ENCODE results near the gene HYPK.

The HYPK gene

DNA sequence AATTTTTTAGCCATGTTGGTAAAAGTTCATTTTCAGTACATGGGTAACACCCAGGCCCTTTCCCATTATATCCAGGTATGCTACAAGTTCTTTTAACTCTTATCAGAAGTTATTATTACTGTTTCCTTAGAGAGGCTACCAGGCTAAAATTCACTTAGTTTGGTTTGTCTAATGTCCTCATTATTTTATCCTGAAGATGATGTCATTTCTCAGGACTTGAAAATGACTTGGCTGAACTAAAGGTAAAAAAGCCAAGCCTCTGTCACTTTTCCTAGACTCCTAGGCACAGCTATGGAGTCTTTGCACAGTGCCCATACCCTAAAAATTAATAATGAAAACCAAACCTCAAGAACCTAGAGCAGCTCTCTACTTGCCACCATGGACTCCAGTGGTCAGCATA lies 27.8 kb upstream of the HYPK start:
- DNase-seq (ENCODE audit: low read depth), result no peak
- no peak overlapping the region for H3K4me3 ChIP-seq (ENCODE audit: low read depth, low read length)
- TF ChIP-seq, protein P1, sequence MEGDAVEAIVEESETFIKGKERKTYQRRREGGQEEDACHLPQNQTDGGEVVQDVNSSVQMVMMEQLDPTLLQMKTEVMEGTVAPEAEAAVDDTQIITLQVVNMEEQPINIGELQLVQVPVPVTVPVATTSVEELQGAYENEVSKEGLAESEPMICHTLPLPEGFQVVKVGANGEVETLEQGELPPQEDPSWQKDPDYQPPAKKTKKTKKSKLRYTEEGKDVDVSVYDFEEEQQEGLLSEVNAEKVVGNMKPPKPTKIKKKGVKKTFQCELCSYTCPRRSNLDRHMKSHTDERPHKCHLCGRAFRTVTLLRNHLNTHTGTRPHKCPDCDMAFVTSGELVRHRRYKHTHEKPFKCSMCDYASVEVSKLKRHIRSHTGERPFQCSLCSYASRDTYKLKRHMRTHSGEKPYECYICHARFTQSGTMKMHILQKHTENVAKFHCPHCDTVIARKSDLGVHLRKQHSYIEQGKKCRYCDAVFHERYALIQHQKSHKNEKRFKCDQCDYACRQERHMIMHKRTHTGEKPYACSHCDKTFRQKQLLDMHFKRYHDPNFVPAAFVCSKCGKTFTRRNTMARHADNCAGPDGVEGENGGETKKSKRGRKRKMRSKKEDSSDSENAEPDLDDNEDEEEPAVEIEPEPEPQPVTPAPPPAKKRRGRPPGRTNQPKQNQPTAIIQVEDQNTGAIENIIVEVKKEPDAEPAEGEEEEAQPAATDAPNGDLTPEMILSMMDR (conservative IDR thresholded peaks at IDR 0.05; ENCODE audit: low read depth, low read length), result no peak

DNA sequence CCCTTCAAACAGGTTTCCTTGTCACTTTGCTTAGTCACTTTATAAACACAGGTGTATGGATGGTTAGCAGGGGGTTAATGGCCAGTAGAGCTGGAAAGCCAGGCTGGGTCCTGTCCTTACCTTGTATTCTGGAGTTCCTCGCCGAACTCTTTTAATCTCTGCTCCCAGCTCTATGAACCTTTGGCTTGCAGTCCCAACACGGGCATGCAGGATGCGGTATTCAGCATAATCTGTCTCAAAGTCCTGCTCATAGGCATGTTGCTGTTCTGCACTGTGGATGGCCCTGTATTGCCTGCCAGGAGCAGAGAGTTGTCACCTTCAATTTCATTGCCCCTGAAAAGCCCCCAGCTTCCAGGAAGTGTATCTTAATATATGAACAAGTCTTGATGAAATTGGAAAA lies 26.3 kb upstream of the HYPK start:
- TF ChIP-seq, protein P1 (conservative IDR thresholded peaks at IDR 0.05; ENCODE audit: low read depth, low read length), result no peak
- no peak overlapping the region for H3K4me3 ChIP-seq (ENCODE audit: low read depth, low read length)
- no peak for DNase-seq (ENCODE audit: low read depth)

DNA sequence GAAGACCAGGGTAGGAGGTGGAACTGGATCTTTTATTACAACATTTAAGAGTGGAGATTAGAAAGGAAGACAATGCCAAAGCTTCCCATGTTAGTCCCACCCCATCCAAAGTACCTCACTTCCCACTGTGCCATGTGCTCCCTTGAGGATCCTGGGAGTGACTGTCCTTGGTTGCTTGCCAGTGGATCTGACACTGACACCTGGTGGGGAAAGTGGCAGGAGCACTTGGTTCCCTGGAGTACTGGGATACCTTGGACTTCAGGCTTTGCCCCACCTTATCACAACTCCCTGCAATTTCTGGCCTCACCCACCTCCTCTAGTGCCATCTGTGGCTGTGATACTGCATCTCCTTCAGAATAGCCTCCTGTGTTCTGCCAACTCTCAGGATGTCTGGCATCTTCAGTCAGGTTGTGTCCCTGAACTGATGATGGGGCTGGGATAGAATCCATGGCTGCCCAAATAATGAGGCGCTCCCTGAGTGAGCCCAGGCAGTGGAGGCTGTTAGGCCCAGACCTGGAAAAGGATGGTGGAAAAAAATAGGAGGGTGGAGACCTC lies 24.9 kb upstream of the HYPK start:
- H3K4me3 ChIP-seq (ENCODE audit: low read depth, low read length), result no peak overlapping the region
- DNase-seq (ENCODE audit: low read depth), result no peak
- TF ChIP-seq, protein P1 (conservative IDR thresholded peaks at IDR 0.05; ENCODE audit: low read depth, low read length), result peak; percentile 48

DNA sequence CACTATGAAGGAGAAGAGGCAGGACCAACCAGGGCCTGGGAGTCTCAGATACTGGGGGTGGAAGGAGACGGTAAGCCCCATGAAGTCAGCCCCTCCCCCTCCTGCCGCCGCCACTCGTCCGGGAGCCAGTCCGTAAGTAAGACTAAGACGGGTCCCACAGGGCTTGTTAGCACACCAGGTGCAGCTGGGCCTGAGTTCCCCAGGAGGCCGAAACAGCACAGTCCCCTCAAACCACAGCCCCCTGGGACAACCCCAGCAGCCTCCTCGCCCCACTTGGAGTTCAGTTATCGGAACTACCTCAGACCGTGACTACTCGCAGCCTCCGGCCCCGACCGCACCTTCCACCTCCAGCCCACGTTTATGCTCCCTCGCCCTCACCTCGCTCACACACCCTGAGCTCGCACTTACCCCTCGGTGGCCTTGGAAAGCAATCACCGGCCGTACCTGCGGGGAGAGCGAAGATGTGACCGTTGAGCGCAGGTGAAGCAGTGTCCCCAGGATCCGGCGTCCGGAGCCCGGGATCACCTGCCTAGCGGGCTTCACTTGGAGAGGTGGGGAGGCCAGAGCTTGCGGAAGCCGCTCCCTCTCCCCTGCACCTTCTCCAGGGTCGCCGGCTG lies 24.2 kb upstream of the HYPK start:
- TF ChIP-seq, protein P1 (conservative IDR thresholded peaks at IDR 0.05; ENCODE audit: low read depth, low read length), result no peak
- no peak for DNase-seq (ENCODE audit: low read depth)
- peak overlapping the region; percentile 66 for H3K4me3 ChIP-seq (ENCODE audit: low read depth, low read length)

DNA sequence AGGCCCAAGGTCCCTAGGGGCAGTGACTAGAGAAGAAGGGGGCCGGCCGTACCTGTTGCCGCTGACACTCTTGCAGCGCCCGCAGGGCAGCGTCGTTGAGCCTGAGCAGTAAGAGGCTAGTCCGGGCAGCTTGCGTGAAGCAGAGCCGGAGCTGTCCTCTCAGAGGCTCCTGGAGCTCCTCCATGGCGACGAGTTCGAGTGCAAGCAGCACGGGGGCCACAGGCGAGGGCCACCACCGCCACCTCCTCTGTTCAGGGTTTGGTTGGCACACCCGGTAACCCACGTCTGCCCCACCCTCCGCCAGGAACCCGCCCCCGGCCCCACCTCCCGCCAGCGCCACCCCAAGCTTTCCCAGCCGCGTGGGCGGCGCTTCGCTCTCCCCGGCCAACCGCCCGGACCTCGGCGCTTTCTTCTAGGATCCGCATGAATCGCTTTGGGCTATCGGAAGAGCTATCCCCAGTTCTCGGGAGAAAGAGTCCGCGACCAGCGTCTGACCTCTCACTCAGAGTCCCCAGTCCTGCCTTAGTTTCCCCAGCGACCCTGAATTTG lies 23.6 kb upstream of the HYPK start, which contains the start of gene ELL3:
ELL3 (minus strand) TSS at position 249 of the 549 bp plus-strand sequence; CDS start at position 184, 65 bp downstream.
- DNase-seq (ENCODE audit: low read depth), result peak; percentile 52
- H3K4me3 ChIP-seq (ENCODE audit: low read depth, low read length), result peak within 1 kb of the TSS; percentile 66
- TF ChIP-seq, protein P1 (conservative IDR thresholded peaks at IDR 0.05; ENCODE audit: low read depth, low read length), result no peak

DNA sequence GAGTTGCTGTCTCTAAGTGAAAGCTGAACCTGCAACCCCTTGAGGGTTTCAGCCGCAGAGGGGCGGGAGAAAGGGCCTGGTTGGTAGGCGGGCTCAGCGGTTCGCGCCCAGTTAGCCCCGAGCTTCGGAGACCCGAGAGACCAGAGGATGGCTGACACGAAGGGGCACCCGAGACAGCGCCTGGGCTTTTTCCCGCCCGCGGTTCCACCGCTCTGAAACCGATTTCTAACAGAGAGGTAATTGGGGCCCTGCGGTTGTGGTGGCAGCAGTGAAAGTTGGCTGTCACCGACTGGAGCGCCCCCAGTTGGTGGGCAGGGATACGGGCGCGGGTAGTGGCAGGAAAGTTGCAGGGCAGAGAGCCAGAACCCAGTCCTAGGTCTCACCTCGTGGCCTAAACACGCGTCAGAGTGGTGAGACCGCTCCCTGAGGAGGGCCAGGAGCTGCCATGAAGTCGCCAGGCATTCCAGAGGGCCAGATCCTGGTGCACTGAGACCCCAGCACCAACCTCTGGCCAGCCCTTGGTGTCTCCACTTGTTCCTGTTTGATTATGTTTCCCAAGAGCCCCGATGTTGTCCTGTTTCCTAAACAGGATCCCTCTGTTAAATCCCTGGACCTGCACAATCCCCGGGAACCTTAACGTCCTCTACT lies 23.0 kb upstream of the HYPK start:
- peak overlapping the region; percentile 66 for H3K4me3 ChIP-seq (ENCODE audit: low read depth, low read length)
- DNase-seq (ENCODE audit: low read depth), result peak; percentile 70
- TF ChIP-seq, protein P1 (conservative IDR thresholded peaks at IDR 0.05; ENCODE audit: low read depth, low read length), result peak; percentile 84

Data from choroid plexus epithelial cell (primary cell).